ENCODE measurements around the gene WRNIP1.

DNA sequence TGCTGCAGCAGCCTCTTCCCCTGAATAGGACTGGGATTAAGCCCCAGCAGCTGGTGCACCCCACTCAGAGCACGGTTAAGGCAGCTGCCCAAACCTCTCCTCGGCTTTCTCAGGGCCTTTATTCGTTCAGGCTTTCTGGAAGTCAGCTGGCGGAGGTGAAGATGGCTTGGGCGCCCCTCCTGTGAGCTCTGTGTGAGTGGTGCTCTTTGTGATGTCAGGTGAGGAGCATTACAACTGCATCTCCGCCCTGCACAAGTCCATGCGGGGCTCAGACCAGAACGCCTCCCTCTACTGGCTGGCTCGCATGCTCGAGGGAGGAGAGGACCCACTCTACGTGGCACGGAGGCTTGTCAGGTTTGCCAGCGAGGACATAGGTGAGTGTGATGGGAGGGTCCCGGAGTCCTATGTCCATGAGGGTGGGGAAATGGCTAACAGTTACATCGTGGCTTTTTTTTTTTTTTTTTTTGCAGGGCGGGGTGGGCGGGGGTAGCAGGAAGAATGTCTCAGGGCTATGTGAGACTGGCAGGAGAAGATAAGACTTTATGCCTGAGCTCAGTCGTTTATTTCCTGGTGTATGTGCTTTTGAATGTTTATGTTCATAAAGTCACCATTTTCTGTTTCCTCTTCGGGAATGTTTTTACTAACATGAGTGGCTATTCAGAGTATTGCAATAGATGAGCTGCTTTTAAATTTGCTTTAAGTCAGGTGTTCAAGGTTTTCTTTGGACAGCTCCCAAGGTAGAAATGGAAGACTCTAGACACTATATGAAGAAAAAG lies 18.2 kb downstream of the WRNIP1 start:
- no peak for TF ChIP-seq POLR2A (IDR thresholded peaks at IDR 0.05)
- no peak for TF ChIP-seq CTCF (IDR thresholded peaks at IDR 0.05 in 4 of 5, conservative IDR thresholded peaks at IDR 0.05 in 1 of 5)

All from gastrocnemius medialis (tissue), 4 donors.